ENCODE data around the gene INTS4.
"Not testable (repeated sequence)": the region's sequence is repeated elsewhere in the genome, so short reads cannot be mapped to it uniquely, and the experiment has no call there.

INTS4 gene

DNA sequence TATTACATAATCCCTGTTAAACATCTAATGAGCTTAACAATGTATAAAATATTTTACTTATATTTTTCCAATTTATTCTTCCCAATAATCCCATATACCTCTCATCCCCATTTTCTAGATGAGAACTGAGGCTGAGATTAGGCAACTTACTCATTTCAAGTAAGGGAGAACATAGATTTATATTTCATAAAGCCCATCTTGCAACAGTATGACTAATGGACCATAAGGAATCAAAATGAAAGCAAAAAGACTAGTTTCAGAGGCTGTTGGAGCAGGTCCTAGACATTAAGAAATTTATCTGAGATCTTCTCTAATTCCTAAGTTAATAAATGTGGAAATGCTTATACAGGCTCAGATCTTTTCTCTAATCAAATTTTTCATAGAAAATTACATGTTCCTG lies 52.0 kb downstream of the INTS4 start:
- DNase-seq, result not testable (repeated sequence)

DNA sequence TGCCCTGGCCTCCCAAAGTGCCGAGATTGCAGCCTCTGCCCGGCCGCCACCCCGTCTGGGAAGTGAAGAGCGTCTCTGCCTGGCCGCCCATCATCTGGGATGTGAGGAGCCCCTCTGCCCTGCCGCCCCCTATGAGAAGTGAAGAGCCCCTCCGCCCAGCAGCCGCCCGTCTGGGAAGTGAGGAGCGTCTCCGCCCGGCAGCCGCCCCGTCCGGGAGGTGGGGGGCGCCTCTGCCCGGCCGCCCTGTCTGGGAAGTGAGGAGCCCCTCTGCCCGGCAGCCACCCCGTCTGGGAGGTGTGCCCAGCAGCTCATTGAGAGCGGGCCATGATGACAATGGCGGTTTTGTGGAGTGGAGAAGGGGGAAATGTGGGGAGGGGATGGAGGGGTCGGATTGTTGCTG lies 60.9 kb downstream of the INTS4 start:
- not testable (repeated sequence) for DNase-seq

DNA sequence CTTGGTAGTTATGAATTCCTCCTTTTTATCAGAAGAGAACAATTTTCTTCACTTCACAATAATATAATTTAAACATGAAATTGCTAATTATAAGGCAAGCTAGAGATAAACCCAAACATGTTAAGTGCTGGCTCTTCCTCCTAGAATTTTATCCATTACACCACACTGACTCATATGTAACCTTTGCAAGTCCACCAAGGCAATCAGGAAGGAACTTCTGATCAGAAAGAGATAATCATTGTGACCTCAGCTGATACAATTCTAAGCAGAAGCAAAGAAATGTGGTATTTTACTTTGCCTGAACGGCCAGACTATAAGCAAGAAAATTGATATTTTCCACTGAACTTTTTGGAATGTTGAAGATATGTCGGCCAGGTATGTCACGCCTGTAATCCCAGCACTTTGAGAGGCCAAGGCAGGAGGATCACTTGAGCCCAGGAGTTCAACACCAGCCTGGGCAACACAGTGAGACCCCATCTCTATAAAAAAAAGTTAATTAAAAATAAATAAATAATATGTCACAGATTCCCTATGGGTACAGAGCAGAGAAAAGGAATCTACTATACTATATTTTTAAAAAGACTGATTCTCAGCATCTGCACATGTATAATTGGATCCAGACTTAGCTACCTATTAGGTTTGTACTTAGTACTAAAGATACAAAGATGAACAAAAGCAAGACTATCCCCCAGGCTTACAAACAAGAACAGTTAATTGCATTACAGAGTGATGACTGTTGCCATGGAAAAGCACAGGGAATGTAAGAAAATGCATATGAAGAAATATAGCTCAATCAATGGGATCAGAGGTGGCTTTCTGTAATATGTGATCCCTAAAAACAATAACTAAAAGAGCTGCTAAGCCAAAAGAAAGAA lies 63.9 kb downstream of the INTS4 start:
- not testable (repeated sequence) for DNase-seq

DNA sequence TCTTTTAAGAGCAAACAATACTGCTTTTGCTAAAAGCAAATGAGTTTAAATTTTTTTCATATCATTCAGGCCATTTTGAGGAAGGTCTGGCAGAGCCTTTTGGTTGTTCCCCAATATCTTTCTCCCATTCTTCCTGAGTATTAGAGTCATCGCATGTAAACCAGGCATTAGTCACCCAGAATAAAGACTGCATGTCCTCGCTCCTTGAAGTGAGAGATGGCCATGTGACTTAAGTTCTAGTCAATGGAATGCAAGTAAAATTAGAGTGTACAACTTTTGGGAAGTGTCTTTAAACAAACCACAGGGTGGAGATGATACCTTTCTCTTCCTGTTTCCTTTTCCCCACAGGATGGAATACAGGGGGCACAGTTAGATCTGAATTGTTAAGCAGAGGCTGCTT lies 76.8 kb downstream of the INTS4 start:
- DNase-seq, result not testable (repeated sequence)

DNA sequence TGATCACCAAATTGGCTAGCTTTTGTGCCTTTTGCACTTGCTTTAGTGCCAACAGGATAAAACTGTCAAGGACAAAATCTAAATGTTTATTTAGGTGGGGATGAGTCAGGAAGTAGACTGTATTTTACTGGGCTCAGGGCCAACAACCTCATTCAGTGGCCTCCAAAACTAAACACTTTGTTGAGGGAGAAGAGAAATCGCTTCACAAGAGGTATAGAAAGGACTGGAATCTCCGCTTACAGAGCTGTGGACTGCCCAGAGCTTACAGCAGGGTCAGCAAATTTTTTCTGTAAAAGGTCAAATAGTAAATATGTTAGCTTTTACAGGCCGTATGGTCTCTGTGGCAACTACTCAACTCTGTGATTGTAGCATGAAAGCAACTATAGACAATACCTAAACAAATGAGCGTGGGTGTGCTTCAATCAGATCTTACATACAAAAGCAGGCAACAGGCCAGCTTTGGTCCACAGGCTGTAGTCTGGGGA lies 80.1 kb downstream of the INTS4 start:
- peak; percentile 90 for DNase-seq

DNA sequence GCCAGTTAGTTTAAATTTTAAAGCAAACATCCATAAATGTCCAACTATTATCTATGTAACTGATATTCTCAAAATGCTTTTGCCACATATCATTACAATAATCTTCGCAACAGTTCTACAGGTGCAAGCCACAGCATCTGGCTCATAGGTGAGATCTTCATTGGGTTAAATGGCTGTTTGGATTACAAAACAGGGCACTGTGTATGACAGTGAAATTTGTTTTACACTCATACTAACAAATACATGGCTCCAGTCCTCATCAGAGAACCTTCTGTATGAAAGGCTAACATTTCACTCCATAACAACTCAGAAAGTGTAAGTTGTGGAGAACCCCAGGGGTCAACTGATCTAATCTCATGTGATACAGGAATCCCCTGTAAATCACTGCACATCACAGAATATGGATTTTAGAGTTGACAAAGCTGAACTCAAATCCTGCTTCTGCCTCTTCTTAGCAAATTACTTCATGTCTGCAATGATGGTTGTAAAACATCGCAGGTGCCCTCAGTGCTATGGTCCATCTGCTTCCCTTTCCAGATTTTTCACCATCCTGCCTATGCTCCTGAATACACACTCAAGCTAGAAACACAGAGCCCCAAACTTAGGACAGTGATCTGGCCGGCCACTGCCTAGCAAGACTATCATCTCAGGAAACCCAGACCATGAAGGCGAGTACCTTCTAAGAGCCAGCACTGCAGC lies 80.7 kb downstream of the INTS4 start:
- peak; percentile 60 for DNase-seq

DNA sequence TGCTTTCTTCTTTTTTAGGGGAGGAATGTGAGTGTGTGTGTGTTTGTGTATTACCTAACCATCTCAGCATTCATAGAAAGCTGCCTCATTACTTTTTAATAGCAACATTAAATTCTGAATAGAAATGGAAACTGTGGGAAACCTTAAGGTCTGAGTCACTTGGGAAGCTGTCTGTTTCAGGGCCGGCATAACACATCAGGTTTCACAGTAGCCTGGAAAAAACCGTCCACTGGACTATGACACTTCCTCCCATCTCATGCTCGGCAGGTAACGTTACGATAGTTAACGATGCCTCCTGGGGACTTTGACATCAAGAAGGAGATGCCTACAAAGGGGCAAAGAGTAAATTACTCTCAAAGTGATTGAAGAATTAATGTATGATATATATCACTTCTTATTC lies 83.6 kb downstream of the INTS4 start:
- not testable (repeated sequence) for DNase-seq

DNA sequence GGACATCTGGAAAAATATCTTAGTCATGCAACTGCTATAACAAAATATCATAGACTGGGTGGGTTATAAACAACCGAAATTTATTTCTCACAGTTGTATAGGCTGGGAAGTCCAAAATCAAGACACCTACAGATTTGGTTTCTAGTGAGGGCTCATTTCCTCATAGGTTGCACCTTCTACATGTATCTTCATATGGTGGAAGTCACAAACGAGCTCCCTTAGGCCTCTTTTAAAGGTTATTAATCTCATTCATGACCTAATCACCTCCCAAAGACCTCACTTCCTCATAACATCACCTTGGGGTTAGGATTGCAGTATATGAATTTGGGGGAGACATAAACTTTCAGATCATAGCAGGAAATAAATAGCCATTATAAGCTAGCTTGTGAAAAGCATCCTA lies 85.2 kb downstream of the INTS4 start:
- no peak for DNase-seq

DNA sequence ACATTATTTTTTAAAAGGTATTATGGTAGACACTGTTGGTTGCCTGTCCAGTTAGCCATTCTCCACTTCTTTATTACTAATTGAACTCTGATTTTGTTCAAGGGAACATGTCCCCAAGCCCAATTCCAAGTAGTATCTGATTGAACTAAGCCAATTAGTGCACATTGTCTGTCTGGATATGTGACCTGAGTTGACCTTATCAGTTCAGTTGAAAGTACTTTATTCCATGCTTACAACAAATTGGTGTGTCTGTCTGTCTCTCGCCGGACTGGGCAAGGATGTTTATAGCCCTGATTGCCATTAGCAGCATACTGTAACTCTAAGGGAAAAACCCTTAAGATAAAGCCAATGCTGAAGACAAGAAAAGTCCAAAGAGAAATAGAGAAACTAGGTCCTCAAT lies 85.6 kb downstream of the INTS4 start:
- DNase-seq, result no peak

DNA sequence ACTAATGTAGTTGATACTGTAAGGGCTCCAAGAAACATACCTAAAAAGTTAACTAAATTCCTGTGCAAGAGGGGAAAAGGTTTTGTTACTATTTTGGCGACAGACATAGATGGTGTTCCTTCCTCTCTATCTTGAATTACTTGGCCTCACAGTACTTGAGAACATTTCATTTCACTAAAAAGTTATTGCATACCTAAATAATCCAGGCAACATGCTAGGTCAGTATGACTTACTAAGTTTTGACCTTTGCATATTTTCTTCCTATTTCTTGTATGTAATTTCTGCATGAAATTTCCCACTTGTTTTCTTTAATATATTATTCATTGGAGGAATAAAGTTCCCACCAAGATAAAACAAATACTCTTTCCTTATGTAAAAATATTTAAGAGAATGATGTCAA lies 99.5 kb downstream of the INTS4 start:
- DNase-seq, result not testable (repeated sequence)

DNA sequence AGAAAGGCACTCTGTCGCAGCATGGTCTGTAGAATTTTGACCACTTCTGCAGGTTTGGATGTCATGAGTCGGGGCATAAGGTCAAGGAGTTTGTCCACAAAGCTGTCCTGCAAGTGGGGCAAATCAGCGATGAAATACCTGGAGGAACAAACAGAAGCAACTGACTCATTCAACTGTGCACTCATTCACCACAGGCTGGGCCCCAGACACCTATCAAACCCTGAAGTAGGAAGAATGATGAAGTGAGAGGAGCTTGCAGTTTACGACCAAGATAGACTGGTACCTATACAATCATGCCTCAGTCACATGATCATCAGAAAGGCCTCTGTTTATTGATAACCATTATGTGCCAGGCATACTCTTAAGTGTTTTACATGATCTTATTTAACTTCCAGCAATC lies 102.8 kb downstream of the INTS4 start:
- not testable (repeated sequence) for DNase-seq

DNA sequence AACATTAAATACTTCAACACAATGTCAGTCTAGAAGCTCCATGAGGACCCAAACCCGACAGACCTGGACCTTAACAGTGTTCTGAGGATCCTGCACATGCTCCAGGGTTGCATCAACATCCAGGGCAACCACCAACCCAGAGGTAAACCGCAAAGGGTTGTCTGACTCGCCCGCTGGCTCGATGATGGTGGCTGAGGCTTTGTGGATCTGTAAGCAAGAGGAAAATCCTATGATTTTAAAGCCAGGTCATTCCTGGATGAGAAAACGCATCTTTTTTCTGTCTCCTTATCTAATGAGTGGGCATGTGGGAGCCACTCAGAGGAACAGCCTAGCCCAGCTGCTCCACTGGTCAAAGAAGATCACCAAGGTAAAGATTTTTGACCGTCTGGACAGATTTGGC lies 103.2 kb downstream of the INTS4 start:
- DNase-seq, result not testable (repeated sequence)

DNA sequence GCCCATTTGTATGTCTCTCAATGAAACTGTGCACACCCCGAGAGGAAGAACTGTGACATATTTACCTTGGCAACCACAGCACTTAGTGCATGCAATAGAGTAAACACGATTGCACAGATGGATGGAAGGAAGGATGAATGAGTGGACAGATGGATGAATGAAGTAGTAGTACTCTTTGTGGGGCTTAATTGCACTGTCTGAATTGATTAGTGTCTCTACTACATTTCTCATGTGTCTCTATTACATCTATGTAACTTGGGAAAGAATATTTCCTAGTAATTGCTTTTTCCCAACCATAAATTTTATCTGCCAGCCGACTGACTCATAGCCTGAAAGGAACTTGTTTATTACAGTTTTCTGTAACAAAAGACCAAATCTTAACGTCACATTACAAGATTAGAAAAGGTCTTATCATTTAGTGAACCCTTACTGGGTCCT lies 103.8 kb downstream of the INTS4 start:
- peak; percentile 76 for DNase-seq

DNA sequence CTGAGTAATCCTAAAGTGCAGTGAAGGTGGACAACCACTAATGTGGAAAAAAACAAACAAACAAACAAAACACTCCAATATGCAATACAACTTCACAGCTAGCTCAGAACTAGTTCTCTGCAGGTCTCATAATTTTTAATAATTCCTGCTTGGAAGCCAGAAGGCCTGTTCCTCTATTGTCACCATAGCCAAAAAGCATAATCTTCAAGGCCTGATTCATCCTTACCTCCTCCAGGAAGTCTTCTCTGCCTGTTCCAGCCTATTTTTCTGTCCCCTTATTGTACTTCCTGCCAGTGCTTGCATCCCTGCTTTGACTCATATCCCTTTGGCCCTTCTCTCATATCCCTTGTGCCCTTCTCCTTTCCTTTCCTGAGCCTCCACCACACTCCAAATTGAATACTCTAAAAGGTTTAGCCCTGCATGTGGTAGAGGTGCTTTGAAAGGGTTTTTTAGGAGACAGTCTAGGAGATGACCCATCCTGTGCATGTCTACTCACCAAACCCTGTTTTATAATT lies 104.3 kb downstream of the INTS4 start:
- not testable (repeated sequence) for DNase-seq

DNA sequence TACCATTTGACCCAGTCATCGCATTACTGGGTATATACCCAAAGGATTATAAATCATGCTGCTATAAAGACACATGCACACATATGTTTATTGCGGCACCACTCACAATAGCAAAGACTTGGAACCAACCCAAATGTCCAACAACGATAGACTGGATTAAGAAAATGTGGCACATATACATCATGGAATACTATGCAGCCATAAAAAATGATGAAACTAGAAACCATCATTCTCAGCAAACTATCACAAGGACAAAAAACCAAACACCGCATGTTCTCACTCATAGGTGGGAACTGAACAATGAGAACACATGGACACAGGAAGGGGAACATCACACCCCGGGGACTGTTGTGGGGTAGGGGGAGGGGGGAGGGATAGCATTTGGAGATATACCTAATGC lies 105.4 kb downstream of the INTS4 start:
- DNase-seq, result not testable (repeated sequence)

DNA sequence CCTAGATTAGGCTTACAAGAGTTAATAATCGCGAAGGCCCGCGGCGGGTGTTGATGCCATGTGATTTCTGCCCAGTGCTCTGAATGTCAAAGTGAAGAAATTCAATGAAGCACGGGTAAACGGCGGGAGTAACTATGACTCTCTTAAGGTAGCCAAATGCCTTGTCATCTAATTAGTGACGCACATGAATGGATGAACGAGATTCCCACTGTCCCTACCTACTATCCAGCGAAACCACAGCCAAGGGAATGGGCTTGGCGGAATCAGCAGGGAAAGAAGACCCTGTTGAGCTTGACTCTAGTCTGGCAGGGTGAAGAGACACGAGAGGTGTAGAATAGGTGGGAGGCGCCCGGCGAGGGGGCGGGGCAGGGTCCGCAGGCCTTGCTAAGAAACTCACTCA lies 108.1 kb downstream of the INTS4 start:
- DNase-seq, result no peak

DNA sequence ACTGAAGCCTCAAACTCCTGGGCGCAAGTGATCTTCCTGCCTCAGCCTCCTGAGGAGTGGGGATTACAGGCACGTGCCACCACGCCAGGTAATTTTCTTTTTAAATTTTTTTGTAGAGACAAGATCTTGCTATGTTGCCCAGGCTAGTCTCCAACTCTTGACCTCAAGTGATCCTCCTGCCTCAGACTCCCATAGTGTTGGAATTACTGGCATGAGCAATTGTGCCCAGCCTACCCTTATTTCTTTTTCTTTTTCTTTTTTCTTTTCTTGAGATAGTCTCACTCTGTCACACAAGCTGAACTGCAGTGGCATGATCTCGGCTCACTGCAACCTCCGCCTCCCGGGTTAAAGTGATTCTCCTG lies 109.7 kb downstream of the INTS4 start:
- no peak for DNase-seq

DNA sequence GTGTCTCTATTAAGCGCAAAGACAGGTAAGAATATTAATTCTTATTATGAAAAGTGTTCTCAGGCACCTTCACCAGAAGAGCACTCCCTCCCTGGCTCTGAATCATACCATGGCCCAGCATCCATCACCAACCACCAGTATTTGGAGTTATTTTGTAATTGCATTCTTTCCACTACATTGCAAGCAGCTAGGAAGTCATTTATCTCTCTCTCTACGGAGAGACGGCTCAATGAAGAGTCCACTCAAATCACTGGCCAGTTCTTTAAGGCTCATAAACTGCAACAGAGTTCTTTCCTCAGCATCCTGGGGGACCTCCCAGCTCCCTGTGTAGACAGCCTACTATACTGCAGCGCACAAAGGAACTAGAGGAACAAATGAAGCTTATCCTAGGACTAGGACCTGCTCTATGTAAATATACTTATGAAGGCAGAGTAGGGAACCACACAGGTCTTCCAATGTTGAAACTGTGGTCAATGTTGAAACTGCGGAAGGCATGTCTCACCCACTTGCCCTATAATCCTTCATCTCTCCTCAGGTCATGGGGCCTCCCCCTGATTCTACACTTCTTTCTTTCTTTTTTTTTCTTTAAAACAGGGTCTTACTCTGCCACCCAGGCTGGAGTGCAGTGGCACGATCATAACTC lies 110.2 kb downstream of the INTS4 start:
- no peak for DNase-seq

DNA sequence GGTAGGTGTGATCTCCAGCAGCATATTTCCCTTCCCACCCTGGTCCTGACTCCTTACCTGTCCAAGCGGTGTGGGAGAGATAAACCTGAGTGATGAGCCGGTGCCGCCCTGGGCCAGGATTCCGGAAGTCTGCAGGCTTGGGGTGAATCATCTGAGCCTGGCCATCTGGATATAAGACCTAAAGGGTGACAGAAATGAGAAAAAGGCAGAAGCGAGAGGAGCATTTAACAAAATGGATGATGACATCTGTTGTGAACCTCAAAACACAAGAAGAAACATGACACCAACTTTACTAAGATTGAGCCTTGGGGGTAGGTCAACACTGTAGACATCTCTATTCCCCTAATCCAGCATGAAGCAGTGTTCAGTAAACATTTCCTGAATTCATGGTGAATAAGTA lies 110.7 kb downstream of the INTS4 start:
- DNase-seq, result no peak

DNA sequence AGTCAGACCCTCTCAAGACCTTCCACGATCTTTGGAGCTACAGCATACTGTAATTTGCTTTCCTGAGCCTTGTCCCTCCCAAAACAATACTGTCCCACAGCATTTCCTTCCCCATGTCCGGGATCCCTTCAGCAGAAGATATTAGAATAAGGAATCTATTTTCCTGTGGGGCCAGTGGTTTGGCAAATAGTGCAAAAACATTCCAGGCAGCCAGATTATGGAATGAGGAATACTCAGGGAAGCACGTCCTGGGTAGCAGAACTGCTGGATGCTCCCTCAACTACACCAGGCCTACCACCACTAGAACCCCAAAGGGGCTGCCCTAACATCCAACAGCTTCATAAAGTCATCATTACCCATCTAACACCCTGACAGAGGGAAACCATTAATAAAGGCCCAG lies 112.1 kb downstream of the INTS4 start:
- no peak for DNase-seq

DNA sequence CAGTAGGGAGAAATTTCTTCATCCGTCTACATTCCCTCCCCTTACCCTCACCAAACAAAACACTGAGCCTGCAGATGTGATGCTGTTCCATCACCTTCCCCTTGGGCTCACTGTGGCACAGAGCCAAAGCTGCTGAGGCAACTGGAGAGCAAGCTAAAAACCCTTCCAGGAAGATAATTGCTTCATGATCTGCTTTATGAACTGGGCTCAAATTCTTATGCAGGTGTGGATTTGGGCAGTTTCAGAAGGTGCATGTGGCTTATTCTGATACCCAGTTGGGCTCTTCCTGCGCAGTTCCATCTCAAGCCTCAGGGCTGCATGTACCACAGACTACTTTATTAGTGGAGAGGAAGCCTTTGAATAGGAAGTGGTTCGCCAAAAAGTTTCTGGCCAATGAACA lies 115.2 kb downstream of the INTS4 start:
- no peak for DNase-seq

DNA sequence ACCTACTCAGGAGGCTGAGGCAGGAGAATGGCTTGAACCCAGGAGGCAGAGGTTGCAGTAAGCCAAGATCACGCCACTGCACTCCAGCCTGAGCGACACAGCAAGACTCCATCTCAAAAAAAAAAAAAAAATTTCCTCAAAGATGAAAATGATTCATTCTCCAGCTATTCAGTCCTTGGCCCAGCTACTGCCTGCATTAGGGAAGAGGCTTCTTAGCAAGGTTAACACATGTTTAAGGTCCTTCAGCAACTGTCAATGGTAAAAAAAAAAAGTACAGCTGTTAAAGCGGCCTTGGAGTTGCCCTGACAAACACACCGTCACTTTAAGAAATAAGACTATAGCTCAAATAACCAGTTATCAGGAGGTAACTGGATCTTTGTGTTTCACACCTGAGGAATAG lies 116.2 kb downstream of the INTS4 start:
- DNase-seq, result not testable (repeated sequence)

DNA sequence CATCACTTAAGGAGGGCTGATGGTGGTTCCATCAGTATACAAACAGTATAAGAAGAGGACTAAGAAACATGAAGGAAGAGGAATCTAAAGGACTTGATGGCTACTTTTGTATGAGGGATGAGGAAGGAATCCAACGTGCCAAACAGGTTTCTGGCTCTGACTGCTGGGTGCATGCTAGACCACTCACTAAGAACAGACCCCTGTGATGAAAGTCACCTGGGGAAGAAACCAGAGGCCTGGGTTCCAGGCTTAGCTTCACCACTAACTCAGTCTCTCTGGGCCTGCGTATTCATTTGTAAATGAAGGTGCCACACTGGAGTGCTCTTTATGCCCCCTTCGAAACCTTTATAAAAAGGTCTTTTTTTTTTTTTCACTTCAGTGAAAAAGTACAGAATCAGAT lies 118.4 kb downstream of the INTS4 start:
- no peak for DNase-seq

All from NCI-H1092 treated with DMSO at 0.1 percent for 48 hours (cell line).